Caco-2 (cell line): ENCODE measurements around the gene NDUFV1. TPM values are rescaled to one million over a fixed set of nuclear protein-coding genes. Genes with fewer than 3 reads are reported as not detected.
"Not testable (repeated sequence)": the region's sequence is repeated elsewhere in the genome, so short reads cannot be mapped to it uniquely, and the experiment has no call there.

Experiments used
- BruUV-seq: library from RNA; stranded (reverse); fragments of 400-500 nt; replicated peaks from 2 replicates; lab custom pipeline; 2021; lab: Mats Ljungman, UMichigan
- CTCF ChIA-PET: fragments of 300-600 bp; sonication (Branson Sonifier 250); formaldehyde crosslinking; loops from one replicate; lab custom pipeline; 2022; ENCODE audit warnings: antibody characterized with exemption; lab: Charles Lee
- POLR2A ChIA-PET: fragments of 300-600 bp; sonication (Branson Sonifier 250); formaldehyde crosslinking; loops from one replicate; lab custom pipeline; 2022; ENCODE audit warnings: antibody characterized with exemption; lab: Charles Lee
- DNase-seq, 2 experiments: peaks; one replicate each; pipeline versions ENCODE4 v3.0.0 to v3.0.0-alpha.2; 2020 to 2022
- H3K27me3 ChIP-seq: replicated peaks from 2 replicates; pipeline ENCODE4 v1.6.0; 2011; ENCODE audit warnings: low read length; ENCODE audit not compliant: control insufficient read depth, insufficient read depth
- H3K36me3 ChIP-seq: 2 replicates; pipeline ENCODE4 v1.5.1; 2011; ENCODE audit warnings: low read length; ENCODE audit not compliant: control insufficient read depth, insufficient read depth
- H3K4me1 ChIP-seq: fragments of 250-450 bp; sonication (Bioruptor Pico); 2 replicates; pipeline ENCODE4 v1.5.1; 2020; ENCODE audit warnings: mild to moderate bottlenecking
- H3K4me3 ChIP-seq: 2 replicates; pipeline ENCODE4 v1.5.1; 2011; ENCODE audit warnings: low read depth, mild to moderate bottlenecking, control low read depth, low read length
- H3K9me3 ChIP-seq: fragments of 250-450 bp; sonication (Bioruptor Pico); 2 replicates; pipeline ENCODE4 v1.5.1; 2020; ENCODE audit warnings: mild to moderate bottlenecking, moderate library complexity
- H3K27ac Mint-ChIP-seq: one replicate; pipeline ENCODE4 v1.8.0; 2022; ENCODE audit warnings: mixed read lengths; ENCODE audit not compliant: unreplicated experiment
- H3K27me3 Mint-ChIP-seq: one replicate; pipeline ENCODE4 v1.8.0; 2022; ENCODE audit warnings: mixed read lengths; ENCODE audit not compliant: insufficient read depth, unreplicated experiment
- H3K36me3 Mint-ChIP-seq: one replicate; pipeline ENCODE4 v1.8.0; 2022; ENCODE audit warnings: mild to moderate bottlenecking, mixed read lengths; ENCODE audit not compliant: insufficient read depth, unreplicated experiment
- H3K4me1 Mint-ChIP-seq: one replicate; pipeline ENCODE4 v1.8.0; 2022; ENCODE audit warnings: low read depth, mixed read lengths; ENCODE audit not compliant: unreplicated experiment
- H3K4me3 Mint-ChIP-seq: one replicate; pipeline ENCODE4 v1.8.0; 2022; ENCODE audit warnings: mild to moderate bottlenecking, moderate library complexity, mixed read lengths; ENCODE audit not compliant: unreplicated experiment
- H3K9me3 Mint-ChIP-seq: one replicate; pipeline ENCODE4 v1.8.0; 2022; ENCODE audit warnings: mixed read lengths; ENCODE audit not compliant: unreplicated experiment
- intact Hi-C: fragments of 100-400 bp; cut with micrococcal nuclease; formaldehyde crosslinking; loops from one replicate; pipeline ENCODE4 v1.10.0; 2022; ENCODE audit not compliant: unreplicated experiment
- total RNA-seq: library from RNA; stranded (reverse); gene quantifications from 2 replicates; pipeline ENCODE4 v1.2.3, GENCODE V29; 2022

NDUFV1 gene
- total RNA-seq, 1 experiment from 2014 or later, result 358 TPM

GRCh38 chr11:67620621-67621020, 13.9 kb downstream of the NDUFV1 start:
- DNase-seq, H3K4me1 ChIP-seq, H3K9me3 ChIP-seq, H3K27me3 ChIP-seq, H3K27me3 Mint-ChIP-seq, BruUV-seq, H3K36me3 Mint-ChIP-seq, H3K4me3 ChIP-seq, H3K4me3 Mint-ChIP-seq, intact Hi-C loops, POLR2A ChIA-PET, H3K9me3 Mint-ChIP-seq, H3K4me1 Mint-ChIP-seq, H3K27ac Mint-ChIP-seq, H3K36me3 ChIP-seq: not testable (repeated sequence)
- CTCF ChIA-PET, result interaction anchor here (1.6 kb wide), 1 partner anchor 9 kb away, joined by 9 read pairs; the partner anchor contains the start of gene NUDT8

GRCh38 chr11:67621928-67622327, 15.2 kb downstream of the NDUFV1 start:
- H3K4me1 ChIP-seq, H3K9me3 ChIP-seq, H3K27ac Mint-ChIP-seq, DNase-seq, H3K4me3 Mint-ChIP-seq, H3K4me3 ChIP-seq, H3K27me3 ChIP-seq, CTCF ChIA-PET, intact Hi-C loops, H3K9me3 Mint-ChIP-seq, H3K27me3 Mint-ChIP-seq, H3K36me3 Mint-ChIP-seq, BruUV-seq, POLR2A ChIA-PET, H3K4me1 Mint-ChIP-seq, H3K36me3 ChIP-seq: not testable (repeated sequence)

DNA sequence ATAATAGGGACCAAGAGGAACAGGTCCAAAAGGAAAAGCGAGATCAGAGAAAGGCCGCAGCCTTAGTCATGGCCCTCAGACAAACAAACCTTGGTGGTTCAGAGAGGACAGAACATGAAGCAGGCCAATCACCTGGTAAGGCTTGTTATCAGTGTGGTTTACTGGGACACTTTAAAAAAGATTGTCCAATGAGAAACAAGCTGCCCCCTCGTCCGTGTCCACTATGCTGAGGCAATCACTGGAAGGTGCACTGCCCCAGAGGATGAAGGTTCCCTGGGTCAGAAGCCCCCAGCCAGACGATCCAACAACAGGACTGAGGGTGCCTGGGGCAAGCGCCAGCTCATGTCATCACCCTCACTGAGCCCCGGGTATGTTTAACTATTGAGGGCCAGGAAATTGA, 16.2 kb downstream of the NDUFV1 start:
- POLR2A ChIA-PET, H3K4me1 Mint-ChIP-seq: not testable (repeated sequence)

DNA sequence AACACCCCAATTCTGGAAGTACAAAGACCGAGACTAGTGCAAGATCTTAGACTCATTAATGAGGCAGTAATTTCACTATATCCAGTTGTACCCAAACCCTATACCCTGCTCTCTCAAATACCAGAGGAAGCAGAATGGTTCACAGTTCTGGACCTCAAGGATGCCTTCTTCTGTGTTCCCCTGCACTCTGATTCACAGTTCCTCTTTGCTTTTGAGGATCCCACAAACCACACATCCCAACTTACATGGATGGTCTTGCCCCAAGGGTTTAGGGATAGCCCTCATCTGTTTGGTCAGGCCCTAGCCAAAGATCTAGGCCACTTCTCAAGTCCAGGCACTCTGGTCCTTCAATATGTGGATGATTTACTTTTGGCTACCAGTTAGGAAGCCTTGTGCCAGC, 17.1 kb downstream of the NDUFV1 start:
- POLR2A ChIA-PET, H3K36me3 ChIP-seq, H3K27me3 Mint-ChIP-seq, H3K27ac Mint-ChIP-seq, H3K9me3 Mint-ChIP-seq, H3K4me3 Mint-ChIP-seq, H3K4me3 ChIP-seq, DNase-seq, intact Hi-C loops, H3K9me3 ChIP-seq, H3K27me3 ChIP-seq, H3K4me1 Mint-ChIP-seq, H3K4me1 ChIP-seq, BruUV-seq: not testable (repeated sequence)
- H3K36me3 Mint-ChIP-seq, result peaks cover 11% of the 10 kb centered on the region
- CTCF ChIA-PET, result interaction anchor here (1.2 kb wide), 2 partner anchors 9 kb away, joined by 3 read pairs; no protein-coding TSS in a partner anchor

More for the DNA sequence above, 16.2 kb downstream of the NDUFV1 start:
- H3K27me3 Mint-ChIP-seq, H3K9me3 Mint-ChIP-seq, BruUV-seq, H3K4me3 Mint-ChIP-seq, H3K36me3 ChIP-seq, H3K4me3 ChIP-seq, DNase-seq, H3K27ac Mint-ChIP-seq, H3K4me1 ChIP-seq, H3K9me3 ChIP-seq, H3K27me3 ChIP-seq, intact Hi-C loops: not testable (repeated sequence)
- peaks cover 10% of the 10 kb centered on the region for H3K36me3 Mint-ChIP-seq
- CTCF ChIA-PET, result interaction anchor here (1.2 kb wide), 1 partner anchor 9 kb away, joined by 3 read pairs; no protein-coding TSS in a partner anchor

DNA sequence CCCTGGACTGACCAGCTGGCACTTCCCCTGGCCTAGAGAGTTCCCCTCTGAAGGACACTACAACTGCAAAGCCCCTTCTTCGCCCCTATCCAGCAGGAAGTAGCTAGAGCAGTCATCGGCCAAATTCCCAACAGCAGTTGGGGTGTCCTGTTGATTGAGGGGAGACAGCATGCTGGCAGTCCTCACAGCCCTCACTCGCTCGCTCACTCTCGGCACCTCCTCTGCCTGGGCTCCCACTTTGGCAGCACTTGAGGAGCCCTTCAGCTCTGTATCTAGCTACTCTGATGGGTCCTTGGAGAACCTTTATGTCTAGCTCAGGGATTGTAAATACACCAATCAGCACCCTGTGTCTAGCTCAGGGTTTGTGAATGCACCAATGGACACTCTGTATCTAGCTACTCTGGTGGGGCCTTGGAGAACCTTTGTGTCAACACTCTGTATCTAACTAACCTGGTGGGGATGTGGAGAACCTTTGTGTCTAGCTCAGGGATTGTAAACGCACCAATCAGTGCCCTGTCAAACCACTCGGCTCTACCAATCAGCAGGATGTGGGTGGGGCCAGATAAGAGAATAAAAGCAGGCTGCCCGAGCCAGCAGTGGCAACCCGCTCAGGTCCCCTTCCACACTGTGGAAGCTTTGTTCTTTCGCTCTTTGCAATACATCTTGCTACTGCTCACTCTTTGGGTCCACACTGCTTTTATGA, 19.5 kb downstream of the NDUFV1 start:
- H3K36me3 ChIP-seq, H3K4me3 Mint-ChIP-seq, H3K9me3 Mint-ChIP-seq, H3K4me3 ChIP-seq, POLR2A ChIA-PET, H3K9me3 ChIP-seq, DNase-seq, H3K4me1 Mint-ChIP-seq, H3K27me3 Mint-ChIP-seq, H3K4me1 ChIP-seq, BruUV-seq, H3K27me3 ChIP-seq, H3K27ac Mint-ChIP-seq, intact Hi-C loops: not testable (repeated sequence)
- peaks cover 20% of the 10 kb centered on the region for H3K36me3 Mint-ChIP-seq
- CTCF ChIA-PET, result interaction anchor here (0.6 to 1.2 kb wide), 4 partner anchors 12 to 231 kb away, joined by 3 to 5 read pairs (median 4); no protein-coding TSS in a partner anchor
